ENCODE data around the gene TMEM156. TPM values are rescaled to one million over a fixed set of nuclear protein-coding genes. Genes with fewer than 3 reads are reported as not detected.

TMEM156 gene
- polyA plus RNA-seq, 1 donor from 2014 or later, result 152 TPM

DNA sequence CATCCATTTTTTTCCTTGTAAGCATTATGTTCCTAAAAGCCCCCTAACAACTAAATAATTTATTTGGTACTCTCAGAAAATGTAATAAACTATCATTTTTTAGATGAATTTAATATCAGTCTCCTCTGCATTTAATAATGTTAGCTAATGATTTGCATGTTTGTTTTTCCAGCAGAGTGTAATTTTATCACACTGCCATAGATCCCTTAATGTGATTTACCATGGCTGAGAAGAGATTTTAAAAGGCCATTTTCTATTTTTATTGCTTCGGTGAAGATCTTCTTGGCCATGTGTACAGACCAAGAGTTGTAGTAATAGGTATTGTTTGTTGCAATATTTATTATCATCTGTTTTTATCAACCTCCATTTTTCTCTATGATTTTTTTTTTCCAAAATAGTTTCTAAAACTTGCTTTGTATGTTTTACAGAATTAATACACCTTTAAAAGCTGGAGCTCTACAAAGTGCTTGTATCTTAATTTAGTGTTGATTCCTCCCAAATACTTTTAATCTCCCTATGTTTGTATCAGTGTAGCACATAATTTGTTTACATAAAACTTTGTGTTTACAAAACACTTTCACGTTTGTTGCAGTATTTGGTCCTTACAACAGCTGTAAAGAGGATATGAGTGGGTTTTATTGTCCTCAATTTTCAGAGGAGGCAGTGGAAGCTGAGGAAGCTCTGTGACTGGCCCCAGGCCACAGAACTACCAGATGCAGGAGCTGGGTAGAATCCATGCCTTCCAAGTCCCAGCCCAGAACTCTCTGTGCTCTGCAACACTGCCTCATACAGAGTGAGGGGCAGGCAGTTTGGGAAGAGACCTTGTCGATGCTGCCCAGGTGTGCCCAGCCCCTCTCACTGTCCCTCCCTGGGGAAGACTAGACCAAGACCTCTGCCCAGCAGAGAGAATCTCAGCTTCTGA is 106.5 kb downstream of the TMEM156 start:
- Mint-ChIP-seq H3K27ac (no peak overlapping the region), H3K4me1 (peaks cover 2% of the 10 kb centered on the region in 3 donors), H3K36me3 (peaks cover 1% of the 10 kb centered on the region), H3K4me3 (no peak overlapping the region), H3K27me3 (no peaks in the 10 kb centered on the region), H3K9me3 (no peaks in the 10 kb centered on the region)

DNA sequence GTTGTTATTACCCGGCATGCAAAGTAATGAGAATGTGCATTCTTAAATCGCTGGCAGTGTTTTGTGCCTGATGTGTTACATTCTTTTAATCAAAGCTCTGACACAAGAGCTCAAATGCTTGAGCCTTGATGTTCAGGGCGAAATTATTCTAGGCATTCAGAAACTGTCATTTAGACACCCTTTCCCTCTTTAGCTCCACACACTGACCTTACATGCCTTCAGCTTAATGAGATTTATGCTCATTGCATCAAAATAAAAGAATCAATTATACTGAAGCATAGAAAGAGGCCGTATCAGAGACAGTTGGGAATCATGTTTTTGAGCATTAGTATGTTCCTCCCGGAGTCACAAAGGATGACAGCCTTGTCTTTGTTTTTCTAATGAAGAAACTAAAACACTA is 107.9 kb downstream of the TMEM156 start:
- peaks cover 6 to 8% (median 7%) of the 10 kb centered on the region in 3 donors for H3K4me1 Mint-ChIP-seq
- no peaks in the 10 kb centered on the region for H3K9me3 Mint-ChIP-seq
- H3K27ac Mint-ChIP-seq, result no peak overlapping the region
- no peaks in the 10 kb centered on the region for H3K27me3 Mint-ChIP-seq
- peaks cover 1% of the 10 kb centered on the region for H3K36me3 Mint-ChIP-seq
- H3K4me3 Mint-ChIP-seq, result no peak overlapping the region

DNA sequence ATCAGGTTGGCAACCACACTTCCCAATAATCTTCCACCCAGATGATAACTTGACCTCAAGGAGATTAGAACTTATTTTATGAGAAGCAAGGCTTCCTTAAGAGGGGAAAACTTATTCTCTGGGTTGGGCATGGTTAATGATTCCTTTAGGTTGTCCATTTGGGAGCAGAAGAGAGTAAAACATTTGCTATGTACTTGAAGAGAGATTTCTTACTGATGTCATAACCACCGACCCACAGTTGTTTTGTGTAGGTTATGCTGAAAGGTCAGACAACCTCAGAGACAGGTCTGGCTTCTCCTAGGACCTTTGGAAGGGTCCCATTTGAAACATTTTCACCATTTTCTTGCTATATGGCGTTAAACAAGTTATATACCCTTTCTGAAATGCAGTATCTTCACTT is 108.5 kb downstream of the TMEM156 start:
- Mint-ChIP-seq H3K36me3 (peaks cover 1% of the 10 kb centered on the region), H3K4me3 (no peak overlapping the region), H3K9me3 (no peaks in the 10 kb centered on the region), H3K4me1 (peaks cover 6 to 8% (median 7%) of the 10 kb centered on the region in 3 donors), H3K27ac (no peak overlapping the region), H3K27me3 (no peaks in the 10 kb centered on the region)

DNA sequence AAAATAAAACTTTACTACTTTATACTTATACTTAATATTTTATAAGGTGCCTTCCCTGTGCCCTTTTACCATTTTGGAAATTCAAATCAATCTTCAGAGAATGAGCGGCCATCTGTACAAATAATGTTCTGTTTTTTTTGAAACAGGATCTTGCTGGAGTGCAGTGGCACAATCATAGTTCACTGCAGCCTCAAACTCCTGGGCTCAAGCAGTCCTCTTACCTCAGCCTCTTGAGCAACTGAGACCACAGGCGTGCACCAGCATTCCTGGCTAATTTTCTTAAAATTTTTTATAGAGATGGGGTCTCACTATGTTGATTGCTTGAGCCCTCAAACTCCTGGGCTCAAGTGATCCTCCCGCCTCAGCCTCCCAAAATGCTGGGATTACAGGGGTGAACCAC is 111.1 kb downstream of the TMEM156 start:
- no peaks in the 10 kb centered on the region for H3K36me3 Mint-ChIP-seq
- H3K4me3 Mint-ChIP-seq, result no peak overlapping the region
- peaks cover 6 to 8% (median 7%) of the 10 kb centered on the region in 3 donors for H3K4me1 Mint-ChIP-seq
- H3K9me3 Mint-ChIP-seq, result no peaks in the 10 kb centered on the region
- no peak overlapping the region for H3K27ac Mint-ChIP-seq
- H3K27me3 Mint-ChIP-seq, result no peaks in the 10 kb centered on the region

- H3K27me3 Mint-ChIP-seq, result no peaks in the 10 kb centered on the region
- peaks cover 6 to 8% (median 7%) of the 10 kb centered on the region in 3 donors for H3K4me1 Mint-ChIP-seq
- no peak overlapping the region for H3K27ac Mint-ChIP-seq
- H3K4me3 Mint-ChIP-seq, result no peak overlapping the region
- H3K36me3 Mint-ChIP-seq, result no peaks in the 10 kb centered on the region
- no peaks in the 10 kb centered on the region for H3K9me3 Mint-ChIP-seq
Measured at GRCh38 chr4:38920677-38921076, 111.5 kb downstream of the TMEM156 start.

DNA sequence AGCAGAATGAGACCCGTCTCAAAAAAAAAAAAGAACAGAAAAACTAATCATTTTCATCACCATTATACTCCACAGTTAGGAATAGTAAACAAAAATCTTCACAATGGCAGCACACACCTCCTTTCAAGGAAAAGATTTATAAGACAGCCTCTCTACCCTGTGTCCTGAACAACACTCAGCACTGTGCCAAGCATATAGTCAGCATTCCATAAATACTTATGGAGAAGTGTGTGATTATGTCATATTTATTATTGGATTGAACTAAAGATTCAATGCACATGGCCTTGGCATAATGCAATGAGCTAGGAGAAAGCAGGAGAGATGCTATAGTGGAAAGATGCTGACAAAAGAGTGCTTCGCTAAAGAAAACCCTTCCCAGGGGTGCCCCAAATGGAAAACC is 112.0 kb downstream of the TMEM156 start:
- Mint-ChIP-seq H3K4me3 (no peak overlapping the region), H3K27ac (no peak overlapping the region), H3K9me3 (no peaks in the 10 kb centered on the region), H3K27me3 (no peaks in the 10 kb centered on the region), H3K36me3 (no peaks in the 10 kb centered on the region), H3K4me1 (peaks cover 6 to 10% (median 7%) of the 10 kb centered on the region in 3 donors)

DNA sequence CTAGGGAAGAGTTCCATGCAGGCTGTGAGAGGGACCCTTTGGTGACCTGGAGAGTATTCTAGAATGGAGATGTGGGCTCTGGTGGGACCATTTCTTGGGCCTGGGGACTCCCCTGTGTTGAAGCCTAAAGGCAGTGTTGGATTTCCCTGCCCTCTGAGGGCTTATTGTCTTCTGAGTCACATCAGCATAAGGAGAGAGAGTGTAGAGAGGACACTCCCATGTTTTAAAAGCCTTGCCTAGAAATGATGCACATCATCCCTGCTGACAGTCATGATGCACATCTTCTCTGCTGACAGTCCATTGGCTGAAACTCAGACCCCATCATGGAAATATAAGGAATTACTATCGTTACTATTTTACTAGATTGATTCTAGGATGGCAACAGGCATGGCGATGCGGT is 112.7 kb downstream of the TMEM156 start:
- H3K27ac Mint-ChIP-seq, result no peak overlapping the region
- H3K27me3 Mint-ChIP-seq, result no peaks in the 10 kb centered on the region
- H3K4me1 Mint-ChIP-seq, result peaks cover 7 to 16% (median 11%) of the 10 kb centered on the region in 3 donors
- H3K9me3 Mint-ChIP-seq, result no peaks in the 10 kb centered on the region
- no peak overlapping the region for H3K4me3 Mint-ChIP-seq
- no peaks in the 10 kb centered on the region for H3K36me3 Mint-ChIP-seq

DNA sequence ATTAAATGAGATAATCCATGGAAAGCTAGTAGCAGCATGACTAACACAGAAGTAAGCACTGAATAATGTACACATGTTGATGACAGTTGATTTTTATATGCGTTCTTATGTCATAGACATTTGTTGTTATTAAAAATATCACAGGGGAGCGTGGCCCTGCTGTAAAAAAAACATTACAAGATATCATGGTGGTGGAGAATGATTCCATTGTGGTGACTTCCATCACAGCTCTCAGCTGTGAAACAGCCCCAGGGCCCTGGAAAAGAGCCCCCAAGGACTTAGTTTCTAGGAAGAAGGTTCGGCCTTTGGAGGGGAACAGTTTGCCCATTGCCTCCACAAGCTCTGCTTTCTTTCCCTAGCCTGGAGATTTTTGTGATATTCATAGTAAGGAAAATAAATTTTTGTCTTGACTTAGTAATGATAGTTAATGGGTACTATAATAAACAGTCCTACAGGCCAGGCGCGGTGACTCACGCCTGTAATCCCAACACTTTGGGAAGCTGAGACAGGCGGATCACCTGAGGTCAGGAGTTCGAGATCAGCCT is 114.7 kb downstream of the TMEM156 start:
- Mint-ChIP-seq H3K9me3 (no peaks in the 10 kb centered on the region), H3K36me3 (no peaks in the 10 kb centered on the region), H3K27ac (no peak overlapping the region), H3K4me1 (peaks cover 7 to 16% (median 11%) of the 10 kb centered on the region in 3 donors), H3K4me3 (no peak overlapping the region), H3K27me3 (no peaks in the 10 kb centered on the region)

Other genes with a start within 250 kb of the TMEM156 start
- gene TLR10, start 249.4 kb downstream of the TMEM156 start, polyA plus RNA-seq, result 183 TPM
- gene TLR1, start 227.6 kb downstream of the TMEM156 start, polyA plus RNA-seq, result 33.2 TPM
- 13.6 TPM for gene TLR6, start 175.6 kb downstream of the TMEM156 start, polyA plus RNA-seq
- 0.79 TPM for gene FAM114A1, start 164.6 kb downstream of the TMEM156 start, polyA plus RNA-seq
- gene KLHL5, start 29.8 kb upstream of the TMEM156 start, polyA plus RNA-seq, result 26.6 TPM
- gene WDR19, start 150.1 kb upstream of the TMEM156 start, polyA plus RNA-seq, result 5.5 TPM